HG03064 (cell line): ENCODE data around the gene CPNE5.

Experiments used
- ATAC-seq: cut with Tn5 transposase; IDR thresholded peaks from one replicate; pipeline ENCODE4 v1.9.1; 2021; ENCODE audit warnings: low read depth; ENCODE audit not compliant: unreplicated experiment

The CPNE5 gene

GRCh38 chr6:36794713-36795065 is 44.6 kb downstream of the CPNE5 start:
- ATAC-seq, result no peak

DNA sequence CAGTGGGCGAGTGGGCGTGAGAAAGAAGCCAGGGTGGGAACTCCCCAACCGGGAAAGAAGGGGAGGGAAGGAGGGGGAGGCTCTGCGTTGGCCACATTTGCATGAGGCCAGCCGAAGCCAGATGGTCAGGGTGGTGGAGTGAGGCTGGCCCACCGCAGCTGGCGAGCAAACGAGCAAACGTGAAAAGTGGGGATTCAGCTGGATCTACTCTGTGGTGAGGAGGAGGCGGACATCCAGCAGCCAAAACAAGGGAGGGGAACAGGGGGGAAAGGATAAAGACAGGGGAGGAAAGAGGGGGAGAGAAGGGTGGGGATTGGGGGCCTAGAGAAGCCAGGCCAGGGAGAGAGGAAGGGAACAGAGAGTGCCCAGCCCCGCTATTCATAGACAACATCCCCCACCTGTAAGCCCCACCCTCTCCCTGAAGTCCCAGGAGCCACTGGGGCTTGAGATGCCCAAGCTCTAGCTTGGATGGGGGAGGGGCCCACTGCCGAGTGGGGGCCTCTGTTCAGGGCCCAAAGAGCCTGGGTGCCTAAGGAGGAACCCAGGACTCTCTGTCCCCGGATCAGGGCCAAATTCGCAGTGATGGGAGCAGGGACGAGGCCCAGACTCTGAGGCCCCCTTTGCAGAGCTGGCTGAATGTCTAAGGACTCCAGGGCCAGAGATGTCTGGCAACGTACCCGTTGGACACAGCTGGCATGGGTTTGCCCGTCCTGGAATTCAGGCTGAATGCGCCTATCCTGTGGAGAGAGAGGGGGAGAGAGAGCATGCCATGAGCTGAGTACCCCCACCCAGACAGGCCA is 45.1 kb downstream of the CPNE5 start:
- no peak for ATAC-seq

DNA sequence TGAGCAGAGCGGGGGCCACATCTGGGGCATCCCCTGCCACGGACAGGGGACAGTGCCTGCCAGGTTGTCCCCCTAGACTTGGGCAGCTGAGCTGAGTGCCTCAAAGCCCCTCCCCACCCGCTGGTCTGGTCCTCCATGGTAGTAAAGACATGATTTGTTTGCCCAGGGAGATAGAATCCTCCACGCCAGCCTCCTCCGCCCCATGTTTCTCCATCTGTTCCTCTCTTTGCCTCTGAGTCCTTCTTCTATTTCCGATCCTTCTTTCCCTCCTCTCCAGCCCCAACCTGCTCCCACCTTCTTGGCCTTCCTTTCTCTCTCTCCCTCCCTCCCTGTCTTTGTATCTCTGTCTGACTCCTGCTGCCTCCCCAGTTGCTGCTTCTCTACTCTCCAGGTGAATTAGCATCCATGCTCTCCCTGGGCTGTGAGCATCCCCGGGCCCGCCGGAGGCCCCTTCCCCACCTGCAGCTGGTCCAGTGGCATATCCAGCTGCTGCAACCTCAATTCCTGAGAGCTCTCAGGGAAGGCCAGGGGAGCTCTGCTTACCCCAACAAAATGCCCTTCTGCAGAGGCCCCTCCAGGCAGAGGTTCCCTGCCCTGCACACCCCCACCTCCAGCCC is 45.8 kb downstream of the CPNE5 start:
- ATAC-seq, result no peak

- no peak for ATAC-seq
Observed at GRCh38 chr6:36791521-36792135, 47.6 kb downstream of the CPNE5 start.

- no peak for ATAC-seq
Observed at GRCh38 chr6:36791085-36791484, 48.2 kb downstream of the CPNE5 start.

GRCh38 chr6:36788768-36789167 is 50.5 kb downstream of the CPNE5 start:
- ATAC-seq, result no peak

GRCh38 chr6:36788186-36788585 is 51.1 kb downstream of the CPNE5 start:
- ATAC-seq, result no peak

- no peak for ATAC-seq
Observed at GRCh38 chr6:36787210-36787609, 52.0 kb downstream of the CPNE5 start.

- ATAC-seq, result no peak
Observed at GRCh38 chr6:36786055-36786675, 53.1 kb downstream of the CPNE5 start.

- no peak for ATAC-seq
Observed at GRCh38 chr6:36784376-36784636, 54.9 kb downstream of the CPNE5 start.

DNA sequence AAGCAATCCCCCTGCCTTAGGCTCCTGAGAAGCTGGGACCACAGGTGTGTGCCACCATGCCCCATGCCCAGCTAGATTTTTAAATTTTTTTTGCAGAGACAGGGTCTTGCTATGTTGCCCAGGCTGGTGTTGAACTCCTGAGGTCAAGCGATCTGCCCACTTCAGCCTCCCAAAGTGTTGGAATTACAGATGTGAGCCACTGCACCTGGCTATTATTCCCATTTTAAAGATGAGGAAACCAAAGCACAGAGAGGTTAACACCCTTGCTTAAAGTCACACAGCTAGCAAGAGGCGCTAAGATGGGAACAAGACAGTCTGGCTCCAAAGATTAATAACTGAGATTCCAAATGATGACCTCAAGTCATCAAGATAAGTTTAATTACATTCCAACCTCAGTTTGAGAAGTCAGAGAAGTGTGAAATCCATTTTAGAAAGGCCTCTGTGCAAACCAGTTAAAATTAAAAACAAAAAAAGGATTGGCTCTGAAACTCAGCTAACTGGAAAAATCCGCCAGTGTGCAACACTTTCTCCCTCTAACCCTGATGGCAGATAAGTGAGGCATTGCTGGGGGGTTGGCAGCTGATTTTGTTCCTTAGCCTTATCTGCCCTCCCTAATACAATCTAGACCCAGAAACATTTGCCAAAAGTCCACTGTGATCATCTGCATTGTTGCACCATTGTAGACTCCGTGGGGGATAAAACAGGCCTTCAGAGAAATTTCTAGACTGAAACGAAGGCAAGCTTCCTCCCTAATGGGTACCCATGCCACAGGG is 55.5 kb downstream of the CPNE5 start:
- ATAC-seq, result no peak

GRCh38 chr6:36781669-36782068 is 57.6 kb downstream of the CPNE5 start:
- no peak for ATAC-seq

GRCh38 chr6:36780442-36781177 is 58.6 kb downstream of the CPNE5 start:
- ATAC-seq, result no peak

DNA sequence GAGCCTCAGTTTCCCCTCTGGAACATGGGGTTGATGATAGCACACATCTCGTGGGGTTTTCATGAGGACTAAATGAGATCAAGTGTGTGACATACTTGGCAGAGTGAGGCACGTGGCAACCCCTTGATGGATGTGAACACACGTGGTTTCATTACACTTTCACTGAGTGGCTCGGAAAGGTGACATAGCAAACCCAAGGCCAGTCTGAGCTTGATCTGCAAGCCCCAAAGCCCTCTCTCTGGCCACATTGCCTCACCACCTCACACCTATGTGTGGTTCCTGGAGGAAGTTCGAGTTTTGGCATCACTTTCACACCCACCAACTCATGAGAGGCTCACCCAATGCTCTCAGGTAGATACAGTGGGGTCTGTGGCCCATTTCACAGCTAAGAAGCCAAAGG is 60.0 kb downstream of the CPNE5 start:
- no peak for ATAC-seq

DNA sequence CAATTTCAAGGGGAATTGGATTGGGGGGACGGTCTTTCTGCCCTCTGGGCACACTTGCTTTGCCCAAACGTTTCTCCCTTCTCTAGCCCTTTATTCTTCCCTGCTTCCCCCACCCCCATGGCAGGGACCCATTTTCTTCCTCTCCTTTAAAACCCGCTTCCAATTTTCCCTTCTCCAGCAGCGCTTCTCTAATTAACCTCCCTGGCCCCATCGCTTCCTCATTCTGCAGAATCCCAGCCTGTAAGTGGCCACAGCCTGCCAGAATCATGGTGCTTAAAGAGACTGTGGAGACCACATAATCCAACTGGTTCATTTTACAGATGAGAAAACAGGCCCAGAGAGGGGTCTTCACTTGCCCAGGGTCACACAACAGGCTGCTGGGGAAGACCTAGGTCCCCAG is 61.4 kb downstream of the CPNE5 start:
- no peak for ATAC-seq

DNA sequence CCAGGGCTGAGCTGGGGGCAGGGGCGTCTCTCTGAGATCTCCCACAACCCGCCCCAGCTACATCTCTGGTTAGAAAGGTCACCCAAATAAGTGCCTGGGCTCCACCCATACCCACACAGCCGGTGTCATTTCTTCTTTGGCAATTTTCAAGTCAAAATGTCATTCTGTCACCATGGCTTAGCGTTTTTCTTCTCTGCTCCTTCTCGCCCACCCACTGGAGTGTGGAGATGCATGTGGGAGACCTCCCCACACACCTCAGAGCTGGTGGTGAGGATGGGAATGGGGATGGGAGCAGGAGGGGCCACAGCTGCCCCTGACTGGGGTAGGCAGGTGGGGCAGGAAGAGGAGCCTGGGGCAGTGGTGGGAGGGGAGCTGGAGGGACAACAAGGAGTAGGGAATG is 63.1 kb downstream of the CPNE5 start:
- no peak for ATAC-seq

DNA sequence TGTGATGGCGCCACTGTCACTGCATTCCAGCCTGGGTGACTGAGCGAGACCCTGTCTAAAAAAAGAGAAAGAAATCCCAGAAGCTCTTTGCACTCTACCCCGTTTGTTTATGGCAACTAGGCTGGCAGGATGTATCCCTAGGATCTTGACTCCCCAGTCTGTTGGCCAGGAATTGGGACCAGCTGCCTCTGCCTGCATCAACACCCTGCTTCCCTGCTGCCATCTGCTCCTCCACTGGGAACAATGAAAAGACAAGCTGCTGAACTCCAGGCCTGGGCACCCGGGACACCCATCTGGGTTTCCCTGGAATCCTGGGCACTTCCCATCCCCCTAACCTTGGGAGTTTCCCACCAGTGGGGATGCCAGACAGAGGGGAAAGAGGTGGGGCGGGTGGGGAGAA is 64.9 kb downstream of the CPNE5 start:
- no peak for ATAC-seq

DNA sequence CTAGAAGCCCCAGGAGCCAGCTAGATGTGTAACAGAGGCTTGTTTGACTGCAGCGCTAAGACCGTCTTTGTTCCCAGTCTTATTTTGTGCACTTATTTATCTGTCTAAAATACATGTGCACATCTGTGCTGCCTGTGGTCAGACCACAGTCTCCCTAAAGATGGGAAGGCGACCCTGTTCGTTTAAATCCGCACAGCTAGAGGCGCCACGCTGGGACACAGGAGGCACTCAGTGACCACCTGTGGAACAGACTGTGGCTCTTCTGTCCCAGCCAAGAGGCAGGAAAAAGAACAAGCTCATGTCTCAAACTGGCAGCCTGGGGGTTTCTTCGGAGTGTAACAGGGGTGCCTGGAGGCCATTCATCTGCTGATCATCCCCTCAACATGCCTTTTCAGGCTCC is 66.8 kb downstream of the CPNE5 start:
- ATAC-seq, result no peak

DNA sequence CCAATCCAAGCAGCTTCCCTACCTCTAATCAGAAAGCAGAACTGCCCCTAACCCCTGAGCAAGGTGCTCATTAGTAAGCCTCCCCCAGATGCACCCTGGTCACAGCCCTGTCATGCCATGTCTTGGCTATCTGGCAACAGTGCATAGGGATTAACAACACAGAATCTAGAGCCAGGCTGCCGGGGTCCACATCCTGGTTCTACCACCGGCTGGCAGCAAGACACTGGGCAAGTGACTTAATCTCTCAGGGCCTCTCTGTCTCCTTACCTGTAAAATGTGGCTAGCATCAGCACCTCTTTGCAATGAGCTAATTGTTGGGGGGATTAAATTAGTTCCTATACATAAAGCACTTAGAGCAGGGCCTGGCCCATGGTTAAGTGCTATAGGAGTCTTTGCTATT is 68.1 kb downstream of the CPNE5 start:
- ATAC-seq, result no peak

DNA sequence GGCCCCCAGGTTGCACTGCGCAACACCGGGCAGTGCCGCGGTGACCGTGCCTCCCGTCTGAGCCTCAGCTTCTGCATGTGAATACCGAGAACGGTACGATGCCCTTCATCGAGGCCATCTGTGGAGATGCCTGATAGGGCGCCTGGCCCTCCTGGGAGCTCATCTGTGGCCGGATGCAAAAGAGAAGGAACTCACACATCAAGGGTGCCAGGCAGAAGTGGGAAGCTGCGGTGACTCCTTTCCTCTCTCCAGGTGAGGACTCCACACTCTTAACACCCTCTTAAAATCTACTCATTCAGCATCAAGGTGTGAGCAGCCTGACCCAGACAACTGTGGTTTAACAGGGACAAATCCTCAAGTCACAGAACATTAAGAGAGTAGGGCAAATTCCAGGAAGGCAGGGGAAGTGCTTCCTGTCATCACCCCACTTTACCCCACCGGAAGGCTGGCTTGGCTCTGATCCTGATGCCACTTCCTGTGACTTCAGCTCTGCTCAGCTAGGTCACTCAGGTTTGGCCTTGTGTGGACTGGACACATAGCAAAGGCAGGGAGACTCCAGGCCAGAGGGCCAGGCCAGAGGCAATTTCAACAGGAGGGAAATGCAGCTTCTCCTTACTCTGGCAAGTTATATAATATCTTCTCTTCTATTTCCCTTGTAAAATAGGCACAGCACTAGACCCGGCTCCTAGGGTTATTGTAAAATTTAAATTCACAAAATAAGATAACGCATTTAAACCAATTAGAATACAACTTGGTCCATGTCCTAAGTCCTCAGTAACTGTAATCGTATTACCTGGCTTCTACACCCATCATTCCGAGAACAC is 69.4 kb downstream of the CPNE5 start:
- no peak for ATAC-seq
